Type B pancreatic cell (in vitro differentiated cells): ENCODE measurements around the gene MXRA5. TPM values are rescaled to one million over a fixed set of nuclear protein-coding genes. Genes with fewer than 3 reads are reported as not detected.
"Not testable (repeated sequence)": the region's sequence is repeated elsewhere in the genome, so short reads cannot be mapped to it uniquely, and the experiment has no call there.

ENCODE experiments used
- DNase-seq: peaks from one replicate; pipeline ENCODE4 v3.0.0; 2021; ENCODE audit warnings: mixed read lengths; ENCODE audit not compliant: unreplicated experiment; ENCODE audit errors: extremely low spot score
- H3K27ac Mint-ChIP-seq: 2 replicates; pipeline ENCODE4 v1.8.0; 2021; ENCODE audit warnings: mild to moderate bottlenecking, mixed read lengths
- H3K27me3 Mint-ChIP-seq: 2 replicates; pipeline ENCODE4 v1.8.0; 2021; ENCODE audit warnings: mixed read lengths
- H3K36me3 Mint-ChIP-seq: 2 replicates; pipeline ENCODE4 v1.8.0; 2021; ENCODE audit warnings: mixed read lengths
- H3K4me1 Mint-ChIP-seq: one replicate; pipeline ENCODE4 v1.8.0; 2021; ENCODE audit warnings: mixed read lengths; ENCODE audit not compliant: unreplicated experiment
- H3K4me3 Mint-ChIP-seq: 2 replicates; pipeline ENCODE4 v1.8.0; 2021; ENCODE audit warnings: mild to moderate bottlenecking, mixed read lengths
- H3K9me3 Mint-ChIP-seq: 2 replicates; pipeline ENCODE4 v1.8.0; 2021; ENCODE audit warnings: mixed read lengths
- CTCF ChIP-seq: fragments of 200-600 bp; sonication (generic); conservative IDR thresholded peaks from 2 replicates; pipeline ENCODE4 v1.5.0; 2021; ENCODE audit warnings: antibody characterized with exemption, mild to moderate bottlenecking
- total RNA-seq: library from RNA; stranded (reverse); gene quantifications from 2 replicates; pipeline ENCODE4 v1.2.1, GENCODE V29; 2021; ENCODE audit warnings: low replicate concordance

MXRA5 gene
- total RNA-seq, 1 donor from 2014 or later: 109 TPM

GRCh38 chrX:3371163-3371562 is 24.7 kb upstream of the MXRA5 start:
- Mint-ChIP-seq H3K4me3 (no peak overlapping the region), H3K36me3 (no peaks in the 10 kb centered on the region), H3K27ac (no peak overlapping the region), H3K4me1 (peaks cover under 1% of the 10 kb centered on the region), H3K9me3 (peaks cover 5% of the 10 kb centered on the region), H3K27me3 (no peaks in the 10 kb centered on the region)
- DNase-seq: no peak
- TF ChIP-seq CTCF: no peak

GRCh38 chrX:3370656-3371055 is 24.2 kb upstream of the MXRA5 start:
- no peak for TF ChIP-seq CTCF
- Mint-ChIP-seq H3K4me1 (no peaks in the 10 kb centered on the region), H3K4me3 (no peak overlapping the region), H3K27ac (no peak overlapping the region), H3K9me3 (peaks cover 5% of the 10 kb centered on the region), H3K27me3 (no peaks in the 10 kb centered on the region), H3K36me3 (no peaks in the 10 kb centered on the region)
- no peak for DNase-seq

GRCh38 chrX:3362956-3363355 is 16.5 kb upstream of the MXRA5 start:
- H3K4me1 Mint-ChIP-seq: peaks cover 3% of the 10 kb centered on the region
- H3K4me3 Mint-ChIP-seq: no peak overlapping the region
- H3K27me3 Mint-ChIP-seq: no peaks in the 10 kb centered on the region
- no peak overlapping the region for H3K27ac Mint-ChIP-seq
- no peak for DNase-seq
- TF ChIP-seq CTCF: no peak
- H3K9me3 Mint-ChIP-seq: no peaks in the 10 kb centered on the region
- no peaks in the 10 kb centered on the region for H3K36me3 Mint-ChIP-seq

- Mint-ChIP-seq H3K27me3 (no peaks in the 10 kb centered on the region), H3K27ac (no peak overlapping the region), H3K4me1 (peaks cover 3% of the 10 kb centered on the region), H3K9me3 (no peaks in the 10 kb centered on the region), H3K4me3 (no peak overlapping the region), H3K36me3 (no peaks in the 10 kb centered on the region)
- TF ChIP-seq CTCF: no peak
- DNase-seq: no peak
Measured at GRCh38 chrX:3360881-3361280, 14.4 kb upstream of the MXRA5 start.

GRCh38 chrX:3352741-3353140 is 6.3 kb upstream of the MXRA5 start:
- Mint-ChIP-seq H3K4me1 (peaks cover 11% of the 10 kb centered on the region), H3K27me3 (peaks cover 11% of the 10 kb centered on the region), H3K4me3 (peak overlapping the region; percentile 36)
- H3K36me3 Mint-ChIP-seq, H3K9me3 Mint-ChIP-seq, H3K27ac Mint-ChIP-seq, DNase-seq: not testable (repeated sequence)

- Mint-ChIP-seq H3K4me3 (peak overlapping the region; percentile 59), H3K9me3 (peaks cover 7% of the 10 kb centered on the region), H3K27ac (no peak overlapping the region), H3K27me3 (peaks cover 14% of the 10 kb centered on the region), H3K4me1 (peaks cover 11% of the 10 kb centered on the region), H3K36me3 (no peaks in the 10 kb centered on the region)
- no peak for TF ChIP-seq CTCF
- DNase-seq: no peak
Measured at GRCh38 chrX:3351276-3351675, 4.8 kb upstream of the MXRA5 start.
